Transverse colon (tissue), 3 donors: ENCODE data around the gene PVALEF.

Experiments used
- POLR2A ChIP-seq: fragments of 450-650 bp; IDR thresholded peaks from one replicate; pipeline ENCODE4 v1.6.1; 2016; ENCODE audit warnings: antibody characterized with exemption, mild to moderate bottlenecking, moderate library complexity
- TF ChIP-seq, protein P1 (sequence below), 5 experiments: fragments of 200-600 bp in 3 of 5; fragments of 450-650 bp in 2 of 5; sonication (generic) in 3 of 5; IDR thresholded peaks; 1 replicate in 2 of 5; 2 replicates in 3 of 5; pipeline ENCODE4 v1.5.1; 2016 to 2017; ENCODE audit warnings: antibody characterized with exemption in 5 of 5, inconsistent platforms in 3 of 5, mild to moderate bottlenecking in 2 of 5, moderate library complexity in 1 of 5

DNA sequence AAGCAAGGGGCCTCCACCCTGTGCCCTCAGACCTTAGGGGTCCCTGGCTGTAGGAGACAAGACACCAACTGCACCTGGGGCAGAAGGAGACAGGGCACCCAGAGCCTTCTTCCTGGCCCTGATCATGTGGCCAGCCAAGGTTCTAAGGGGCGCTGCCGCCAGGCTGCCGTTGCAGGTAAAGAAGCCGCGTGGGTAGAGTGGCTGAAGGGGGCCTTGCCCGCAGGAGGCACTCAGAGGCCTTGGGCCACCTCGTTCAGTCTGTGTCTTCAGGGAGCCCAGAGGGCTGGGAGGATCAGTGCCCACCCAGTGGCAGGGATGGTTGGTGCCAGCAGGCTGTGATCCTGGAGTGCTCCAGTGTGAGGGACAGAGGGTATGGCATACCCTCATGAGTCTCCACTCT lies 2.3 kb downstream of the PVALEF start:
- no peak for TF ChIP-seq POLR2A
- TF ChIP-seq, protein P1, sequence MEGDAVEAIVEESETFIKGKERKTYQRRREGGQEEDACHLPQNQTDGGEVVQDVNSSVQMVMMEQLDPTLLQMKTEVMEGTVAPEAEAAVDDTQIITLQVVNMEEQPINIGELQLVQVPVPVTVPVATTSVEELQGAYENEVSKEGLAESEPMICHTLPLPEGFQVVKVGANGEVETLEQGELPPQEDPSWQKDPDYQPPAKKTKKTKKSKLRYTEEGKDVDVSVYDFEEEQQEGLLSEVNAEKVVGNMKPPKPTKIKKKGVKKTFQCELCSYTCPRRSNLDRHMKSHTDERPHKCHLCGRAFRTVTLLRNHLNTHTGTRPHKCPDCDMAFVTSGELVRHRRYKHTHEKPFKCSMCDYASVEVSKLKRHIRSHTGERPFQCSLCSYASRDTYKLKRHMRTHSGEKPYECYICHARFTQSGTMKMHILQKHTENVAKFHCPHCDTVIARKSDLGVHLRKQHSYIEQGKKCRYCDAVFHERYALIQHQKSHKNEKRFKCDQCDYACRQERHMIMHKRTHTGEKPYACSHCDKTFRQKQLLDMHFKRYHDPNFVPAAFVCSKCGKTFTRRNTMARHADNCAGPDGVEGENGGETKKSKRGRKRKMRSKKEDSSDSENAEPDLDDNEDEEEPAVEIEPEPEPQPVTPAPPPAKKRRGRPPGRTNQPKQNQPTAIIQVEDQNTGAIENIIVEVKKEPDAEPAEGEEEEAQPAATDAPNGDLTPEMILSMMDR (IDR thresholded peaks at IDR 0.05): no peak
